GM19468 (cell line): Measurements from ENCODE around the gene RPL37A.

Experiments
- ATAC-seq: cut with Tn5 transposase; IDR thresholded peaks from one replicate; pipeline ENCODE4 v1.9.1; 2021; ENCODE audit warnings: mild to moderate bottlenecking, moderate library complexity, moderate number of reproducible peaks; ENCODE audit not compliant: unreplicated experiment; ENCODE audit errors: extremely low read depth

Gene RPL37A

DNA sequence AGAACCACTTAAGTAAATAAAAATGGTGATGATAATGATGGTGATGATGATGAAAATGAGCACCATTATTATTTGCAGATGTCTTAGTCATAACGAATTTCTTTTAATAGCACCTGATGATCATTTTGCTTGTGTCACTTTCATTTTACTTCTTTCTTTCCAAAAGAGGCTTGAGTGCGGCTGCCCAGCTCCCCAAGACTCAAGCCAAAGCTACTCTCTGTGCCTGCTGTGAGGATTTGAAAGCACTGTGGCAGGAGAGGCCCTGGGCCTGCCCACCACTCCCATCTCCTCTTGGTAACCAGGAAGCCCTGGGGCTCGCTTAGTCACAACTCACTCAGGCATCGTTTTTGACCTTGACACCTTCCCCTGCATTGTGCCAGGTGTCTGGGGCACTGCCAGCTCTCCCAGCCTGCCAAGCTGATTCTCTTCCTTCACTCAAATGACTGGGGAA, 41.2 kb downstream of the RPL37A start:
- ATAC-seq = no peak

DNA sequence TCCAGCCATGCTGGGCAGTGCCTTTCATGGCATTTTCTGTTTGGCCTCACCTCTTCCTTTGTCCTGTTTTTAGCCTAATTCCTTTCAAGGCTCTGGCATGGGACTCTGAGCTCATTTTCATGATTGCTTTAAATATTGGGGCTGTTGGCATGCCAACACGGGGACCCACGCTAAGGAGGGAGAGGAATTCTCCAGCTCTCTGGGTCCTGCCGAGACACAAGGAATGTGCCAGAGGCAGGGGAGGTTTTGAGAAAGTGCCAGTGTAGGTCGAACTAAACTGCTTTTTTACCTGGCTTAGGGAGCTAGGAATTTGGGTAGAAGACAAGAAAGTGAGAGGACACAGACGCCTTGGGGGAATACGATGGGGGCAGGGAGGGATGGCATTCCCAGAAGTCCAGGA, 42.3 kb downstream of the RPL37A start:
- no peak for ATAC-seq

DNA sequence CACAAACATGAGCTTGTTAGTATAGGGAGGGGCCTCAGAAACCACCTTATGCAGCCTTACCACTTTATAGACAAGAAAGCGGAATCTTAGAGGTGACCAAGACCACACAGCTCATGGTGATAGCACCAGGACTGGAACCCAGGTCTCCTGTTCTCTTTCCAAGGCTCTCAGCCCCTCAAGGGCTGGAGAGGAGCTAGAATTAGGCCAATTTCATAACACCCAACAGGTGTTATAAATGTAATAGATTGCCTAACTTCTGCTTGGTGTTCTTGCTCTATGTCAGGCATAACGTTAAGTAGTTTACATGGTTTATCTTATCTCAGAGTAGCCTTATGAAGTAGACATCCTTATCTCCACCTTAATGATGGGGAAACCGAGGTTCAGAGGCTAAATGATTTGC, 42.9 kb downstream of the RPL37A start:
- no peak for ATAC-seq

DNA sequence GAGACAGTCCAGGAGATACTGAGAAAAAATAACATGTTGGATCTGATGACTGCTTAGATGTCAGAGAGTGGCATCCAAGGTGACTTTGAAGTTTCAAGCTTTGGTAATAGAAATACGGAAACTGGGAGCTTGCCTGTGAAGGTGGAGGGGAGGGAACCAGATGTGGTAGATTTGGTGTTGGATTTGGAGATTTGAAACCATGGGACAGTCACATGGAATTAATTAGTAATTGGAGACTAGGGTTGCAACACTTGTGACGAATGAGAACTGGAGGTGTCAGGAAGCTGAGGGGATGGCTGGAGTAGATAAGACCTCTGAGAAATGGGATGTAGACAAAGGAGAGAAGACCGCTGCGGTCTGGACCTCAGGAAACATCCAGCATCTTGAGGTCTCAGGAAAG, 46.7 kb downstream of the RPL37A start:
- ATAC-seq = no peak

DNA sequence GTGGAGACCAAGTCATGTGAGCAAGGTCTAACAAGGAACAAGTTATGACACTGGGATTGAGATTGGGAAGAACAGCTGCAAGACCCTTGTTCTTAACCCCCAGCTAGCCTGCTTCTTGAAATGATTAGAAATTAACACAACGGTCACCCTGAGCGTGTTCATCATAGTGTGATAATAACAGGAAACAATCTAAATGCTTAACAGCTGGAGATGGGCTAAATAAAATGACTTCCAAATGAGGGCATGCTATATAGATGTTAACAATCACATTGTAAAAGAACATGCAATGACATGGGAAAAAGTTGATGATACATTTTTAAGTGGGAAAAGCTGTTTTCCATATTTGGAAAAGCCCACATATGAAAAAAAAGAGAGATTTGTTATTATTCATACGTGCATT, 47.6 kb downstream of the RPL37A start:
- ATAC-seq = no peak

DNA sequence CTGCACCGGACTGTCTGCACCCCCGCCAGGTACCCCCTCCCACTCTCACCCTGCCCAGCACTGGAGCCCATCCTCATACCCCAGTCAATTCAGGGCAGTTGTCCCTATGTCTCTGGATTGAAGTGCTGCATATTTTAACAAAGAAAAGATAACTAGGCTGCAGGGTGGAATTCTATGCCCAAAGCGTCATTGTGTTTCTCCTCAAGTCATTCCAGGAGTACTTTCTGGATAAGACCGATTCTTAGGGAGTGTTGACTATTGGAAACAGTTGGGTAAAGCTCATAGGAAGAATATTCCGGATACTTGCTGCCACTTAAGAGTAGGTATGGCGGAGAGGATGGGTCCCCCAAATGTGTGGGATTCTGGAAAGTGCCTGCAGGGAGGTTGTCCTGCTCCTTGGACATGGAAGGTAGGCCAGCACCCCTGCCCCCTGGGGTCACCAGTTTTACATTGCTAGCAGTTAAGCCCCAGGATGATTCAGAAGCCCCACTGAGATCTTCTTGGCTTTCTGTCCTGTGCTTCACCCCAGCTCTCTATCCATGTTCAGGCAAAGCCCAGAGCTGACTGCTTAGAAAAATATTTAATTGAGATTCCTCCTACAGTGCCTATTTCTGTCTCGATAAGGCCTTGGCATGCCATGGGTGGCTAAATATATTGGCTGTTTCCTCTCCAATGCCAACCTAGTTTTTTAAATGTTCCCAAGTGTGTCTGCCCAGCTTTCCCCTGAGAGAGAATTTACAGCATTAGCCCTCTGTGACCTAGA, 48.2 kb downstream of the RPL37A start:
- ATAC-seq = no peak

DNA sequence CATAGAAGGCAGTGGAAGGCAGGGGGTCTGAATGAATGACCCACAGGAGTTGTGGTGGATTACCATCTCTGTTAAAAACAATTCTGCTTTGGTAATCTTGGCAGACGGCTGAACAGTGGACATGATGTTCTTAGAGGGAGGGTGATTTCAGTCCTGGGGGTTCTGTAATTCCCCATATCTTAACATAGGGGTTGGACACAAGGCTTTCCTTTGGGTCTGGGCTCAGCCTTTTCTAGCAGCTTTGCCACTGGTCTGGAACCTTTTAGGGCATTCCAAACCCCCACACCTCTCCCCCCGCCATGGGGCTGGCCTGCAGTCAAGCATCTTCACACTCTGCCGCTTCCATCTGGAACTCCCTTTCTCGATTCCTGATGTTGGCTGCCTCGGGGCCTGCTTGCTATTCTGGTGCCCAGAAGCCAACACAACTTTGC, 50.3 kb downstream of the RPL37A start:
- no peak for ATAC-seq

DNA sequence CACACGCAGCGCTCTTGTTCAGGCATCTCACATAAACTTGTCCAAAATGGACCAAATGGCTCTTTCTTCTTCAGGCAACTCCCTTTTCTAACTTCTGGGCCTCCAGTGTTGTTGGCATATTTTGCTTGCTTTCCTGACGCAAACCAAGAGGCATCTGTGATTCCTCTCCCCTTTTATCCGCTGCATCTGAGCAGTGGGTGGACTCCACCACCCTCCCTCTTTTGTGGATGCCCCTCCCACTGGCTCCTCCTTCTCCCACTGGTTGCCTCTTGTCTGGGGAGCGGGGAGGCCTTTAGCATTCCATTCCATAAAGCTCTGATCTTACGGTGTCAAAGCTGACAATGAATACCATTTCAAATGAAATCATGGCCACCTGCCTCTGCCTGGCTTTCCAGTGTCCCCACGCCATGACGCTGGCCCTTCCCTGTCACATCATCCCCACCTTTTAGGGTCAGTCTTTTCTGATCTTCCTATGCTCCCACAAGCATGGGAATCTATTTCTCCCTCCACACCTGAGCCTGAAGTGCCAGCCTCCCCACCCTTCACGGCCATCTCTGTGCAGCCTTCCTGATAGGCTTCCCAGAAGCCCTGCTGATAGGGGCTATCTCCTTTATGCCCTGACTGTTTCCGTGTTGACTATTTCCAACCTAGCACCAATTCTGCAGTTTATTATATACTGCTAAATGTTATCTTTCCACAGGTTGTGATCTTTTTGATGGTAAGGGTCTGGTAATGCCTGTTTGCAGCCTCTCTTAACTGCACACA, 51.5 kb downstream of the RPL37A start:
- no peak for ATAC-seq

DNA sequence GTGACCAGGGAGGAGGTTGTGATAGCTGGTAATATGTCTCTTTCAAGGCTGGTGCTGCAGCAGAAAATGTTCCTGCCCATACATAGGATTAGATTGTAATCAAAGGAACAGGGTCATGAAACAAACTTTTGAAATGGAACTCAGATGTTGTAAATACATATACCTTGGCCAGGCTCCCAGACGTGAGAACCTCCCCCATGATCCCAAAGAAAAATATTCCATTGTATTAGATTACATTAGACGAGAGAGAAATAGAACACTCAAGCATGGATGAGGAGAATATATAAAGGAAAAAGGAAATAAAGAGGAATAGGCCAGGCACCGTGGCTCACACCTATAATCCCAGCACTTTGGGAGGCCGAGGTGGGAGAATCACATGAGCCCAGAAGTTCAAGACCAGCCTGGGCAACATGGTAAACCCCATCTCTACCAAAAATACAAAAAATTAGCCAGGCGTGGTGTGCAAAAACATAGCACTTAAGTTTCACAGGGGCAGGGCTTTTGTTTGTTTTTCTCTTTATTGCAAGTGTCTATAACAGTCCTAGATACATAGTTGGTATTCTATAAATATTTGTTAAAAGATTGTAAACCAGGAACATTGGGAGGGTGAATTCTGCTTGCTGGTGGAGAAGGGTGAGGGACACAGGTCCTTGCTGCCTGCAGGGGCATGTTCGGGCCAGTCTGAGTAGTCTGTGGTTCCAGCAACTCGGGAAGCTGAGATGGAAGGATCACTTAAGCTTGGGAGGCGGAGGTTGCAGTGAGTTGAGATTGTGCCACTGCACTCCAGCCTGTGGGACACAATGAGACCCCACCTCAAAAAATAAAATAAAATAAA, 52.8 kb downstream of the RPL37A start:
- ATAC-seq = no peak

DNA sequence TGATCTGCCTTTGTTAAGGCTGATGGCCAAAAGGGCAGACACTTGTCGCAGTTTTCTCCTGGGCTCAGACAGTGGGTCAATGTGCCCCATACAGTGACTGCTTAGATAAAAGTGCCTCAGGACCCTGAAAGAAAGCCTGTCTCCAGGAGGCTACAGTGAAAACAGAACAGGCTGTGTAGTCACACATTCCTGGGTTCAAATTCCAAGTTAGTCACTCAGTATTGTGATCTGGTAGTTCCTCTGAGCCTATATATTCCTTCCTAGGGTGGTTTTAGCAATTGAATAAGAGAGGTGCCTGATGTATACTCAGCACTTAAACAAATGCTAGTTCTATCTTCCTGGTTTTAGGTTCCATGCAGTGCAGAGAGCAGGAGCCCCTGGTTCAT, 54.4 kb downstream of the RPL37A start:
- no peak for ATAC-seq
